ENCODE data around the gene KHSRP. TPM values are rescaled to one million over a fixed set of nuclear protein-coding genes. Genes with fewer than 3 reads are reported as not detected.

The KHSRP gene
- total and polyA plus RNA-seq, 10 of the 15 experiments (the other 5 are each of a cell fraction or from before 2014, with no cell fraction given): 4.8 to 440 (median 82.0) TPM

GRCh38 chr19:6372594-6373095 lies 52.0 kb downstream of the KHSRP start, which contains the start of gene ALKBH7 (continued):
- TF ChIP-seq, protein P1, sequence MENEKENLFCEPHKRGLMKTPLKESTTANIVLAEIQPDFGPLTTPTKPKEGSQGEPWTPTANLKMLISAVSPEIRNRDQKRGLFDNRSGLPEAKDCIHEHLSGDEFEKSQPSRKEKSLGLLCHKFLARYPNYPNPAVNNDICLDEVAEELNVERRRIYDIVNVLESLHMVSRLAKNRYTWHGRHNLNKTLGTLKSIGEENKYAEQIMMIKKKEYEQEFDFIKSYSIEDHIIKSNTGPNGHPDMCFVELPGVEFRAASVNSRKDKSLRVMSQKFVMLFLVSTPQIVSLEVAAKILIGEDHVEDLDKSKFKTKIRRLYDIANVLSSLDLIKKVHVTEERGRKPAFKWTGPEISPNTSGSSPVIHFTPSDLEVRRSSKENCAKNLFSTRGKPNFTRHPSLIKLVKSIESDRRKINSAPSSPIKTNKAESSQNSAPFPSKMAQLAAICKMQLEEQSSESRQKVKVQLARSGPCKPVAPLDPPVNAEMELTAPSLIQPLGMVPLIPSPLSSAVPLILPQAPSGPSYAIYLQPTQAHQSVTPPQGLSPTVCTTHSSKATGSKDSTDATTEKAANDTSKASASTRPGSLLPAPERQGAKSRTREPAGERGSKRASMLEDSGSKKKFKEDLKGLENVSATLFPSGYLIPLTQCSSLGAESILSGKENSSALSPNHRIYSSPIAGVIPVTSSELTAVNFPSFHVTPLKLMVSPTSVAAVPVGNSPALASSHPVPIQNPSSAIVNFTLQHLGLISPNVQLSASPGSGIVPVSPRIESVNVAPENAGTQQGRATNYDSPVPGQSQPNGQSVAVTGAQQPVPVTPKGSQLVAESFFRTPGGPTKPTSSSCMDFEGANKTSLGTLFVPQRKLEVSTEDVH (IDR thresholded peaks at IDR 0.05; ENCODE audit: low read depth, partially characterized antibody): no peak
- no peak for TF ChIP-seq ZNF384 (IDR thresholded peaks at IDR 0.05; ENCODE audit: borderline replicate concordance, low read depth, low read length)
- no peak for TF ChIP-seq PAX8 (IDR thresholded peaks at IDR 0.05)
- no peak for TF ChIP-seq RUNX3 (IDR thresholded peaks at IDR 0.05; ENCODE audit: low read length)
- TF ChIP-seq EED (IDR thresholded peaks at IDR 0.05; ENCODE audit: low read depth): no peak
- TF ChIP-seq, protein P2, sequence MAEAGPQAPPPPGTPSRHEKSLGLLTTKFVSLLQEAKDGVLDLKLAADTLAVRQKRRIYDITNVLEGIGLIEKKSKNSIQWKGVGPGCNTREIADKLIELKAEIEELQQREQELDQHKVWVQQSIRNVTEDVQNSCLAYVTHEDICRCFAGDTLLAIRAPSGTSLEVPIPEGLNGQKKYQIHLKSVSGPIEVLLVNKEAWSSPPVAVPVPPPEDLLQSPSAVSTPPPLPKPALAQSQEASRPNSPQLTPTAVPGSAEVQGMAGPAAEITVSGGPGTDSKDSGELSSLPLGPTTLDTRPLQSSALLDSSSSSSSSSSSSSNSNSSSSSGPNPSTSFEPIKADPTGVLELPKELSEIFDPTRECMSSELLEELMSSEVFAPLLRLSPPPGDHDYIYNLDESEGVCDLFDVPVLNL (IDR thresholded peaks at IDR 0.05; ENCODE audit: low read depth, low read length): no peak
- TF ChIP-seq ETV6 (conservative IDR thresholded peaks at IDR 0.05 in 1 of 2, IDR thresholded peaks at IDR 0.05 in 1 of 2; ENCODE audit: borderline replicate concordance in 1 of 2, low read depth in 1 of 2): no peak
- TF ChIP-seq BACH1 (IDR thresholded peaks at IDR 0.05; ENCODE audit: borderline replicate concordance): peak; percentile 72; the same call in 1 of the 2 replicates
- TF ChIP-seq, protein P3, sequence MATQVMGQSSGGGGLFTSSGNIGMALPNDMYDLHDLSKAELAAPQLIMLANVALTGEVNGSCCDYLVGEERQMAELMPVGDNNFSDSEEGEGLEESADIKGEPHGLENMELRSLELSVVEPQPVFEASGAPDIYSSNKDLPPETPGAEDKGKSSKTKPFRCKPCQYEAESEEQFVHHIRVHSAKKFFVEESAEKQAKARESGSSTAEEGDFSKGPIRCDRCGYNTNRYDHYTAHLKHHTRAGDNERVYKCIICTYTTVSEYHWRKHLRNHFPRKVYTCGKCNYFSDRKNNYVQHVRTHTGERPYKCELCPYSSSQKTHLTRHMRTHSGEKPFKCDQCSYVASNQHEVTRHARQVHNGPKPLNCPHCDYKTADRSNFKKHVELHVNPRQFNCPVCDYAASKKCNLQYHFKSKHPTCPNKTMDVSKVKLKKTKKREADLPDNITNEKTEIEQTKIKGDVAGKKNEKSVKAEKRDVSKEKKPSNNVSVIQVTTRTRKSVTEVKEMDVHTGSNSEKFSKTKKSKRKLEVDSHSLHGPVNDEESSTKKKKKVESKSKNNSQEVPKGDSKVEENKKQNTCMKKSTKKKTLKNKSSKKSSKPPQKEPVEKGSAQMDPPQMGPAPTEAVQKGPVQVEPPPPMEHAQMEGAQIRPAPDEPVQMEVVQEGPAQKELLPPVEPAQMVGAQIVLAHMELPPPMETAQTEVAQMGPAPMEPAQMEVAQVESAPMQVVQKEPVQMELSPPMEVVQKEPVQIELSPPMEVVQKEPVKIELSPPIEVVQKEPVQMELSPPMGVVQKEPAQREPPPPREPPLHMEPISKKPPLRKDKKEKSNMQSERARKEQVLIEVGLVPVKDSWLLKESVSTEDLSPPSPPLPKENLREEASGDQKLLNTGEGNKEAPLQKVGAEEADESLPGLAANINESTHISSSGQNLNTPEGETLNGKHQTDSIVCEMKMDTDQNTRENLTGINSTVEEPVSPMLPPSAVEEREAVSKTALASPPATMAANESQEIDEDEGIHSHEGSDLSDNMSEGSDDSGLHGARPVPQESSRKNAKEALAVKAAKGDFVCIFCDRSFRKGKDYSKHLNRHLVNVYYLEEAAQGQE (IDR thresholded peaks at IDR 0.05; ENCODE audit: low read depth, low read length): no peak
- no peak; the same call in 1 of the 2 replicates for TF ChIP-seq ATF7 (IDR thresholded peaks at IDR 0.05; ENCODE audit: low read depth)
- TF ChIP-seq ZNF207 (IDR thresholded peaks at IDR 0.05; ENCODE audit: borderline replicate concordance): 0 out of 2 replicates have a peak, but pooled peaks have one; percentile 51
- TF ChIP-seq, protein P4, sequence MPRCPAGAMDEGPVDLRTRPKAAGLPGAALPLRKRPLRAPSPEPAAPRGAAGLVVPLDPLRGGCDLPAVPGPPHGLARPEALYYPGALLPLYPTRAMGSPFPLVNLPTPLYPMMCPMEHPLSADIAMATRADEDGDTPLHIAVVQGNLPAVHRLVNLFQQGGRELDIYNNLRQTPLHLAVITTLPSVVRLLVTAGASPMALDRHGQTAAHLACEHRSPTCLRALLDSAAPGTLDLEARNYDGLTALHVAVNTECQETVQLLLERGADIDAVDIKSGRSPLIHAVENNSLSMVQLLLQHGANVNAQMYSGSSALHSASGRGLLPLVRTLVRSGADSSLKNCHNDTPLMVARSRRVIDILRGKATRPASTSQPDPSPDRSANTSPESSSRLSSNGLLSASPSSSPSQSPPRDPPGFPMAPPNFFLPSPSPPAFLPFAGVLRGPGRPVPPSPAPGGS (IDR thresholded peaks at IDR 0.05; ENCODE audit: borderline replicate concordance, insufficient read depth, low read depth, low read length, poor library complexity, severe bottlenecking): no peak
- TF ChIP-seq NR2C1 (IDR thresholded peaks at IDR 0.05): peak; percentile 72
- TF ChIP-seq, protein P5, sequence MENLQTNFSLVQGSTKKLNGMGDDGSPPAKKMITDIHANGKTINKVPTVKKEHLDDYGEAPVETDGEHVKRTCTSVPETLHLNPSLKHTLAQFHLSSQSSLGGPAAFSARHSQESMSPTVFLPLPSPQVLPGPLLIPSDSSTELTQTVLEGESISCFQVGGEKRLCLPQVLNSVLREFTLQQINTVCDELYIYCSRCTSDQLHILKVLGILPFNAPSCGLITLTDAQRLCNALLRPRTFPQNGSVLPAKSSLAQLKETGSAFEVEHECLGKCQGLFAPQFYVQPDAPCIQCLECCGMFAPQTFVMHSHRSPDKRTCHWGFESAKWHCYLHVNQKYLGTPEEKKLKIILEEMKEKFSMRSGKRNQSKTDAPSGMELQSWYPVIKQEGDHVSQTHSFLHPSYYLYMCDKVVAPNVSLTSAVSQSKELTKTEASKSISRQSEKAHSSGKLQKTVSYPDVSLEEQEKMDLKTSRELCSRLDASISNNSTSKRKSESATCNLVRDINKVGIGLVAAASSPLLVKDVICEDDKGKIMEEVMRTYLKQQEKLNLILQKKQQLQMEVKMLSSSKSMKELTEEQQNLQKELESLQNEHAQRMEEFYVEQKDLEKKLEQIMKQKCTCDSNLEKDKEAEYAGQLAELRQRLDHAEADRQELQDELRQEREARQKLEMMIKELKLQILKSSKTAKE (IDR thresholded peaks at IDR 0.05; ENCODE audit: low read depth, poor library complexity, severe bottlenecking): peak; percentile 90
- peak; percentile 86 for TF ChIP-seq YY1 (IDR thresholded peaks at IDR 0.05; ENCODE audit: low read depth, low read length)
- TF ChIP-seq KLF5 (IDR thresholded peaks at IDR 0.05; ENCODE audit: partially characterized antibody): peak; percentile 96
- no peak for TF ChIP-seq CEBPB (IDR thresholded peaks at IDR 0.05; ENCODE audit: borderline replicate concordance in 1 of 2, low read depth in 2 of 2, low read length in 2 of 2)

All from GM12878 (cell line).